Measurements from ENCODE around the gene ANKRD52. TPM values are rescaled to one million over a fixed set of nuclear protein-coding genes. Genes with fewer than 3 reads are reported as not detected.

The ANKRD52 gene
- total and polyA plus RNA-seq, 4 donors, result 5.4 to 13.6 (median 9.3) TPM

- Histone ChIP-seq H3K27me3 (ENCODE audit: control insufficient read depth in 4 of 4, insufficient read depth in 4 of 4, low read length in 3 of 4) (no peaks in the 10 kb centered on the region), H3K27ac (ENCODE audit: low read depth in 1 of 2, low read length in 2 of 2) (peak overlapping the region; percentile 93 to 97), H3K4me3 (ENCODE audit: low read depth in 1 of 3, low read length in 3 of 3) (peak overlapping the region; percentile 79 to 91 (median 86)), H3K9ac (ENCODE audit: low read depth in 1 of 2, low read length in 2 of 2) (peak overlapping the region in 1 of 2 donors; percentile 56), H3K9me3 (ENCODE audit: control insufficient read depth in 4 of 4, low read length in 3 of 4) (no peaks in the 10 kb centered on the region), H3K4me1 (ENCODE audit: control insufficient read depth in 4 of 4, insufficient read depth in 4 of 4, low read length in 3 of 4) (peaks cover 2 to 53% (median 39%) of the 10 kb centered on the region in 4 donors), H3K36me3 (ENCODE audit: control insufficient read depth in 4 of 4, insufficient read depth in 3 of 4, low read depth in 1 of 4, low read length in 3 of 4) (peaks cover 0 to 11% (median 7%) of the 10 kb centered on the region in 4 donors)
- WGBS, result 13% methylated on average over 21 of the region's 21 CpGs
- TF ChIP-seq RXRA (IDR thresholded peaks at IDR 0.05) (peak; percentile 96 to 99), ZBTB33 (IDR thresholded peaks at IDR 0.05) (no peak), HNF4A (conservative IDR thresholded peaks at IDR 0.05) (peak; percentile 52 to 60), RAD21 (IDR thresholded peaks at IDR 0.05) (peak in 1 of 2 donors; percentile 16), TAF1 (conservative IDR thresholded peaks at IDR 0.05) (no peak), ATF3 (IDR thresholded peaks at IDR 0.05) (no peak), HNF4G (IDR thresholded peaks at IDR 0.05) (no peak), REST (IDR thresholded peaks at IDR 0.05) (no peak), JUND (IDR thresholded peaks at IDR 0.05) (no peak), GABPA (IDR thresholded peaks at IDR 0.05 in 1 of 2, conservative IDR thresholded peaks at IDR 0.05 in 1 of 2) (no peak), FOXA1 (IDR thresholded peaks at IDR 0.05) (no peak), FOXA2 (IDR thresholded peaks at IDR 0.05) (no peak), YY1 (IDR thresholded peaks at IDR 0.05) (peak; percentile 23), NR2F2 (IDR thresholded peaks at IDR 0.05) (peak; percentile 89), SP1 (IDR thresholded peaks at IDR 0.05) (peak; percentile 17), EGR1 (IDR thresholded peaks at IDR 0.05; ENCODE audit: low read depth in 2 of 2) (no peak), MAX (IDR thresholded peaks at IDR 0.05) (no peak)
- TF ChIP-seq, protein P1, sequence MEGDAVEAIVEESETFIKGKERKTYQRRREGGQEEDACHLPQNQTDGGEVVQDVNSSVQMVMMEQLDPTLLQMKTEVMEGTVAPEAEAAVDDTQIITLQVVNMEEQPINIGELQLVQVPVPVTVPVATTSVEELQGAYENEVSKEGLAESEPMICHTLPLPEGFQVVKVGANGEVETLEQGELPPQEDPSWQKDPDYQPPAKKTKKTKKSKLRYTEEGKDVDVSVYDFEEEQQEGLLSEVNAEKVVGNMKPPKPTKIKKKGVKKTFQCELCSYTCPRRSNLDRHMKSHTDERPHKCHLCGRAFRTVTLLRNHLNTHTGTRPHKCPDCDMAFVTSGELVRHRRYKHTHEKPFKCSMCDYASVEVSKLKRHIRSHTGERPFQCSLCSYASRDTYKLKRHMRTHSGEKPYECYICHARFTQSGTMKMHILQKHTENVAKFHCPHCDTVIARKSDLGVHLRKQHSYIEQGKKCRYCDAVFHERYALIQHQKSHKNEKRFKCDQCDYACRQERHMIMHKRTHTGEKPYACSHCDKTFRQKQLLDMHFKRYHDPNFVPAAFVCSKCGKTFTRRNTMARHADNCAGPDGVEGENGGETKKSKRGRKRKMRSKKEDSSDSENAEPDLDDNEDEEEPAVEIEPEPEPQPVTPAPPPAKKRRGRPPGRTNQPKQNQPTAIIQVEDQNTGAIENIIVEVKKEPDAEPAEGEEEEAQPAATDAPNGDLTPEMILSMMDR (IDR thresholded peaks at IDR 0.05; ENCODE audit: low read depth, low read length, missing input control), result no peak
- peak; percentile 68 for DNase-seq (ENCODE audit: low spot score)
Measured at GRCh38 chr12:56267443-56268071, 9.4 kb upstream of the ANKRD52 start.

Measured in liver (tissue), 9 donors.